IMR-90 (cell line): ENCODE measurements around the gene FLOT2. TPM values are rescaled to one million over a fixed set of nuclear protein-coding genes. Genes with fewer than 3 reads are reported as not detected.

Source experiments
- ATAC-seq: fragments of 200-7000 bp; cut with Tn5 transposase; 2 replicates; pipeline ENCODE4 v1.9.1; 2020; ENCODE audit warnings: low read depth, mild to moderate bottlenecking, moderate library complexity
- BruUV-seq: library from RNA; stranded (reverse); fragments of 400-500 nt; replicated peaks from 2 replicates; lab custom pipeline; 2021; lab: Mats Ljungman, UMichigan
- CTCF ChIA-PET: fragments of 300-600 bp; formaldehyde crosslinking; extraction: SDS; loops from one replicate; lab custom pipeline; 2021; ENCODE audit warnings: antibody characterized with exemption; lab: Yijun Ruan, JAX
- POLR2A ChIA-PET: fragments of 300-600 bp; sonication (Branson Sonifier 250); formaldehyde crosslinking; loops from one replicate; lab custom pipeline; 2022; ENCODE audit warnings: antibody characterized with exemption; ENCODE audit not compliant: unreplicated experiment; lab: Charles Lee
- DNase-seq: peaks from one replicate; pipeline ENCODE4 v3.0.0; 2013
- H2AFZ ChIP-seq: replicated peaks from 2 replicates; pipeline ENCODE3; 2013; ENCODE audit warnings: low read length, mild to moderate bottlenecking; ENCODE audit not compliant: poor library complexity
- H2AK5ac ChIP-seq: 2 replicates; pipeline ENCODE4 v1.6.1; 2013; ENCODE audit warnings: low read depth, low read length, inconsistent platforms
- H2AK9ac ChIP-seq: replicated peaks from 2 replicates; pipeline ENCODE3; 2013; ENCODE audit warnings: mild to moderate bottlenecking, low read depth, low read length, moderate library complexity; ENCODE audit not compliant: poor library complexity
- H2BK120ac ChIP-seq: 2 replicates; pipeline ENCODE4 v1.6.1; 2013; ENCODE audit warnings: low read depth, low read length, inconsistent platforms
- H2BK15ac ChIP-seq: 3 replicates; pipeline ENCODE4 v1.6.1; 2013; ENCODE audit warnings: low read depth, low read length, inconsistent platforms
- H2BK20ac ChIP-seq: 2 replicates; pipeline ENCODE4 v1.6.1; 2013; ENCODE audit warnings: low read depth, mild to moderate bottlenecking, inconsistent platforms, low read length, moderate library complexity
- H2BK5ac ChIP-seq: 2 replicates; pipeline ENCODE4 v1.6.1; 2013; ENCODE audit warnings: mild to moderate bottlenecking, low read depth, low read length, inconsistent platforms; ENCODE audit not compliant: poor library complexity, severe bottlenecking
- H3K14ac ChIP-seq: replicated peaks from 2 replicates; pipeline ENCODE4 v1.6.1; 2013; ENCODE audit warnings: low read depth, low read length, inconsistent platforms
- H3K18ac ChIP-seq: 2 replicates; pipeline ENCODE4 v1.6.1; 2013; ENCODE audit warnings: low read depth, low read length, control low read depth
- H3K23ac ChIP-seq: 2 replicates; pipeline ENCODE4 v1.6.1; 2013; ENCODE audit warnings: low read depth, low read length, inconsistent platforms
- H3K27ac ChIP-seq: 2 replicates; pipeline ENCODE4 v1.5.1; 2013; ENCODE audit warnings: mild to moderate bottlenecking, control low read depth, low read length; ENCODE audit not compliant: insufficient read depth
- H3K27me3 ChIP-seq: 2 replicates; pipeline ENCODE4 v1.6.1; 2013; ENCODE audit warnings: low read length; ENCODE audit not compliant: control insufficient read depth, insufficient read depth
- H3K36me3 ChIP-seq: 2 replicates; pipeline ENCODE4 v1.6.1; 2013; ENCODE audit warnings: low read length, mixed read lengths; ENCODE audit not compliant: control insufficient read depth, insufficient read depth
- H3K4ac ChIP-seq: 2 replicates; pipeline ENCODE4 v1.6.1; 2013; ENCODE audit warnings: low read depth, low read length, inconsistent platforms
- H3K4me1 ChIP-seq: 2 replicates; pipeline ENCODE4 v1.6.1; 2013; ENCODE audit warnings: low read length, mixed read lengths; ENCODE audit not compliant: control insufficient read depth, insufficient read depth
- H3K4me2 ChIP-seq: 2 replicates; pipeline ENCODE4 v1.6.1; 2013; ENCODE audit warnings: low read depth, mild to moderate bottlenecking, control low read depth, low read length, moderate library complexity
- H3K4me3 ChIP-seq: 2 replicates; pipeline ENCODE4 v1.5.1; 2013; ENCODE audit warnings: low read depth, mild to moderate bottlenecking, control low read depth, low read length, moderate library complexity; ENCODE audit not compliant: insufficient read depth
- H3K56ac ChIP-seq: 2 replicates; pipeline ENCODE4 v1.6.1; 2013; ENCODE audit warnings: low read length, inconsistent platforms; ENCODE audit not compliant: insufficient read depth; ENCODE audit errors: extremely low read depth
- H3K79me1 ChIP-seq, 2 experiments: 2 replicates each; pipeline ENCODE4 v1.6.1; 2013; ENCODE audit warnings: low read length in 2 of 2, inconsistent platforms in 1 of 2, low read depth in 1 of 2
- H3K9ac ChIP-seq: 2 replicates; pipeline ENCODE4 v1.6.1; 2013; ENCODE audit warnings: low read depth, low read length, control low read depth
- H3K9me1 ChIP-seq: 2 replicates; pipeline ENCODE4 v1.6.1; 2013; ENCODE audit warnings: low read length, inconsistent platforms; ENCODE audit not compliant: insufficient read depth
- H3K9me3 ChIP-seq: 2 replicates; pipeline ENCODE4 v1.6.1; 2013; ENCODE audit warnings: low read length; ENCODE audit not compliant: control insufficient read depth, insufficient read depth
- H4K20me1 ChIP-seq: 2 replicates; pipeline ENCODE4 v1.6.1; 2013; ENCODE audit warnings: low read length, inconsistent platforms; ENCODE audit not compliant: insufficient read depth
- H4K5ac ChIP-seq: 2 replicates; pipeline ENCODE4 v1.6.1; 2013; ENCODE audit warnings: mild to moderate bottlenecking, low read depth, low read length, control low read depth
- H4K8ac ChIP-seq, 2 experiments: 2 replicates each; pipeline ENCODE4 v1.6.1; 2013; ENCODE audit warnings: low read depth in 2 of 2, low read length in 2 of 2, control low read depth in 1 of 2, inconsistent platforms in 1 of 2
- H4K91ac ChIP-seq: 2 replicates; pipeline ENCODE4 v1.6.1; 2013; ENCODE audit warnings: low read depth, low read length, inconsistent platforms; ENCODE audit not compliant: insufficient read depth
- CEBPB ChIP-seq: IDR thresholded peaks from 2 replicates; pipeline ENCODE4 v1.6.1; 2012; ENCODE audit warnings: low read depth, low read length, improper control_type of control experiment
- MAZ ChIP-seq: IDR thresholded peaks from 2 replicates; pipeline ENCODE4 v1.6.1; 2012; ENCODE audit warnings: low read depth, mild to moderate bottlenecking, low read length, improper control_type of control experiment, moderate library complexity, borderline replicate concordance
- MXI1 ChIP-seq: IDR thresholded peaks from 2 replicates; pipeline ENCODE4 v1.6.1; 2012; ENCODE audit warnings: low read depth, mild to moderate bottlenecking, low read length, moderate library complexity, borderline replicate concordance
- WGBS, 2 experiments: methylation state at CpG; one replicate each; pipeline versions ENCODE4 v1.1.5 to v1.1.7; 2013; ENCODE audit warnings: missing lambda C conversion rate in 2 of 2; ENCODE audit not compliant: insufficient read length in 1 of 2; ENCODE audit errors: extremely low coverage in 2 of 2; 5-methylcytosine and 5-hydroxymethylcytosine counted together
- dilution Hi-C: fragments of 300-500 bp; cut with HindIII; formaldehyde crosslinking; loops from one replicate; pipeline ENCODE4 v1.14.3; 2018; ENCODE audit warnings: low sequenced_read_pairs; ENCODE audit not compliant: unreplicated experiment
- in situ Hi-C: fragments of 300-500 bp; cut with MboI; formaldehyde crosslinking; loops from 3 replicates; pipeline ENCODE4 v1.14.3; 2019; ENCODE audit warnings: low sequenced_read_pairs, inconsistent platforms, mixed read lengths
- intact Hi-C: fragments of 100-400 bp; cut with micrococcal nuclease; formaldehyde crosslinking; loops from 2 replicates; pipeline ENCODE4 v1.10.0; 2022
- polyA plus RNA-seq, 3 experiments: library from polyadenylated mRNA; depleted of rRNA; stranded (reverse); fragments of >200 nt; gene quantifications; 2 replicates each; pipeline ENCODE4 v1.2.3, GENCODE V29; 2012; ENCODE audit warnings: low replicate concordance in 1 of 3
- total RNA-seq: library from RNA; depleted of rRNA; stranded (reverse); fragments of >200 nt; gene quantifications from 2 replicates; pipeline ENCODE4 v1.2.3, GENCODE V29; 2012
- TF ChIP-seq, protein P1 (sequence below): fragments of 150-350 bp; IDR thresholded peaks from 2 replicates; pipeline ENCODE4 v1.6.1; 2017; ENCODE audit warnings: mild to moderate bottlenecking, antibody characterized with exemption, low read length, low read depth
- TF ChIP-seq, protein P2 (sequence below): fragments of 150-350 bp; IDR thresholded peaks from 2 replicates; pipeline ENCODE4 v1.6.1; 2016; ENCODE audit warnings: low read depth, mild to moderate bottlenecking, low read length, moderate library complexity, borderline replicate concordance

FLOT2 gene
- total and polyA plus RNA-seq, 2 of the 4 experiments (the other 2 are of a cell fraction), result 19.7 to 67.9 TPM

DNA sequence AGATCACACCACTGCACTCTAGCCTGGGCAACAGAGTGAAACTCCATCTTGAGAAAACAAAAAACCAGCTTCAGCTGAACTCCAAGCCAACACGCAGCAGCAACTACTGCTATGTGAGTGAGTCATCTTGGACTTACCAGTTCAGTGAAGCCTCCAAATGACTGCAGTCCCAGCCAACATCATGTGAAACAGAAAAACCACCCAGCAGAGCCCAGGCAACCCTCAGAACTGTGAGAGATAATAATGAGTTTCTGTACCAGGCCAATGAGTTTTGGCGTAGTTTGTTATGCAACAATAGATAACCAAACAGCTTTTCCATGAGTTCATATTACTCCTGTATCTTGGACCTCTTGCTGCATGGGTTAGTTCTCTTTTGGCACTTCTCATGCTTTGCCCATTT lies 30.5 kb upstream of the FLOT2 start:
- Histone ChIP-seq H2BK5ac (no peak overlapping the region), H3K9me3 (peaks cover 8% of the 10 kb centered on the region), H3K27ac (no peak overlapping the region), H3K4ac (no peak overlapping the region), H2BK15ac (no peak overlapping the region), H3K56ac (no peak overlapping the region), H3K36me3 (peaks cover 15% of the 10 kb centered on the region), H3K79me1 (peaks cover 47 to 92% of the 10 kb centered on the region in 2 experiments), H2AK9ac (no peak overlapping the region), H4K20me1 (peaks cover 89% of the 10 kb centered on the region), H3K4me3 (no peak overlapping the region), H4K91ac (no peak overlapping the region), H4K8ac (no peak overlapping the region), H3K23ac (no peak overlapping the region), H3K9ac (no peak overlapping the region), H2AFZ (no peak overlapping the region), H2AK5ac (no peak overlapping the region), H3K14ac (no peak overlapping the region), H4K5ac (no peak overlapping the region), H2BK120ac (no peak overlapping the region), H3K18ac (no peak overlapping the region), H3K9me1 (peaks cover 27% of the 10 kb centered on the region), H3K4me2 (no peak overlapping the region), H2BK20ac (no peak overlapping the region; the same call in 1 of the 2 replicates), H3K4me1 (peaks cover 14% of the 10 kb centered on the region), H3K27me3 (no peaks in the 10 kb centered on the region)
- ATAC-seq, result no peak
- WGBS, 2 experiments, result 100% methylated on average over 1 of the region's 2 CpGs; no CpG with 5 or more reads in 1 of the 2 experiments
- intact Hi-C loops, result no loop called here
- TF ChIP-seq CEBPB (no peak), MAZ (no peak), MXI1 (no peak)
- TF ChIP-seq, protein P1, sequence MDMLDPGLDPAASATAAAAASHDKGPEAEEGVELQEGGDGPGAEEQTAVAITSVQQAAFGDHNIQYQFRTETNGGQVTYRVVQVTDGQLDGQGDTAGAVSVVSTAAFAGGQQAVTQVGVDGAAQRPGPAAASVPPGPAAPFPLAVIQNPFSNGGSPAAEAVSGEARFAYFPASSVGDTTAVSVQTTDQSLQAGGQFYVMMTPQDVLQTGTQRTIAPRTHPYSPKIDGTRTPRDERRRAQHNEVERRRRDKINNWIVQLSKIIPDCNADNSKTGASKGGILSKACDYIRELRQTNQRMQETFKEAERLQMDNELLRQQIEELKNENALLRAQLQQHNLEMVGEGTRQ, result no peak
- TF ChIP-seq, protein P2, sequence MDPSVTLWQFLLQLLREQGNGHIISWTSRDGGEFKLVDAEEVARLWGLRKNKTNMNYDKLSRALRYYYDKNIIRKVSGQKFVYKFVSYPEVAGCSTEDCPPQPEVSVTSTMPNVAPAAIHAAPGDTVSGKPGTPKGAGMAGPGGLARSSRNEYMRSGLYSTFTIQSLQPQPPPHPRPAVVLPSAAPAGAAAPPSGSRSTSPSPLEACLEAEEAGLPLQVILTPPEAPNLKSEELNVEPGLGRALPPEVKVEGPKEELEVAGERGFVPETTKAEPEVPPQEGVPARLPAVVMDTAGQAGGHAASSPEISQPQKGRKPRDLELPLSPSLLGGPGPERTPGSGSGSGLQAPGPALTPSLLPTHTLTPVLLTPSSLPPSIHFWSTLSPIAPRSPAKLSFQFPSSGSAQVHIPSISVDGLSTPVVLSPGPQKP, result no peak
- in situ Hi-C loops, result no loop called here
- ChIA-PET CTCF (interaction anchor here (1.4 kb wide), 1 partner anchor 201 kb away, joined by 3 read pairs; no protein-coding TSS in a partner anchor), POLR2A (no interaction called here)
- DNase-seq, result peak; percentile 48
- dilution Hi-C loops, result no loop called here
- BruUV-seq, result no TSS peak
